GM23338 (cell line): ENCODE measurements around the gene PPARD.

Experiments used
- CREB1 ChIP-seq: fragments of 250-450 bp; sonication (Bioruptor Pico); IDR thresholded peaks from 2 replicates; pipeline ENCODE4 v1.5.0; 2020; ENCODE audit warnings: low read depth, mild to moderate bottlenecking, moderate library complexity
- CTCF ChIP-seq, 2 experiments: fragments of 200-600 bp in 1 of 2; sonication (generic) in 1 of 2; conservative IDR thresholded peaks; 2 replicates each; pipeline versions ENCODE4 v1.5.1 to v1.6.1; 2016 to 2017; ENCODE audit warnings: antibody characterized with exemption in 2 of 2, low read depth in 2 of 2, mild to moderate bottlenecking in 2 of 2, moderate library complexity in 1 of 2
- ETS1 ChIP-seq: IDR thresholded peaks from 2 replicates; pipeline ENCODE4 v1.6.1; 2016; ENCODE audit warnings: antibody characterized with exemption
- EZH2 ChIP-seq: fragments of 200-600 bp; sonication (generic); IDR thresholded peaks from one replicate; pipeline ENCODE4 v1.8.0; 2017; ENCODE audit warnings: antibody characterized with exemption, mild to moderate bottlenecking, low read depth; ENCODE audit not compliant: unreplicated experiment
- JUNB ChIP-seq: IDR thresholded peaks from one replicate; pipeline ENCODE4 v1.6.1; 2016; ENCODE audit warnings: antibody characterized with exemption; ENCODE audit not compliant: unreplicated experiment
- NANOG ChIP-seq: IDR thresholded peaks from 2 replicates; pipeline ENCODE4 v1.6.1; 2016; ENCODE audit warnings: antibody characterized with exemption, borderline replicate concordance
- POLR2AphosphoS5 ChIP-seq: IDR thresholded peaks from 2 replicates; pipeline ENCODE4 v1.6.1; 2016; ENCODE audit warnings: antibody characterized with exemption, low read depth
- REST ChIP-seq: IDR thresholded peaks from one replicate; pipeline ENCODE4 v1.6.1; 2018; ENCODE audit warnings: antibody characterized with exemption; ENCODE audit not compliant: unreplicated experiment
- ZNF114 ChIP-seq: fragments of 250-450 bp; sonication (Bioruptor Pico); IDR thresholded peaks from 2 replicates; pipeline ENCODE4 v1.5.0; 2020; ENCODE audit warnings: mild to moderate bottlenecking, moderate library complexity
- ZNF331 ChIP-seq: fragments of 250-450 bp; sonication (Bioruptor Pico); IDR thresholded peaks from 2 replicates; pipeline ENCODE4 v1.5.0; 2020; ENCODE audit warnings: low read depth, mild to moderate bottlenecking, moderate library complexity

GRCh38 chr6:35321091-35321490 is 21.3 kb upstream of the PPARD start:
- TF ChIP-seq ETS1, result no peak
- TF ChIP-seq CTCF (conservative IDR thresholded peaks at IDR 0.05; ENCODE audit: low read depth in 2 of 2), result no peak
- no peak for TF ChIP-seq EZH2
- no peak for TF ChIP-seq JUNB
- no peak for TF ChIP-seq ZNF114 (CRISPR knock-in tag)
- TF ChIP-seq POLR2AphosphoS5, result no peak
- no peak for TF ChIP-seq REST
- TF ChIP-seq CREB1 (CRISPR knock-in tag), result no peak
- TF ChIP-seq ZNF331, result no peak
- TF ChIP-seq NANOG, result no peak
